ENCODE results near the gene CRX. TPM values are rescaled to one million over a fixed set of nuclear protein-coding genes. Genes with fewer than 3 reads are reported as not detected.

CRX gene
- total and polyA plus RNA-seq, 2 of the 13 experiments (the other 11 are each of a cell fraction or from before 2014, with no cell fraction given) = not detected

DNA sequence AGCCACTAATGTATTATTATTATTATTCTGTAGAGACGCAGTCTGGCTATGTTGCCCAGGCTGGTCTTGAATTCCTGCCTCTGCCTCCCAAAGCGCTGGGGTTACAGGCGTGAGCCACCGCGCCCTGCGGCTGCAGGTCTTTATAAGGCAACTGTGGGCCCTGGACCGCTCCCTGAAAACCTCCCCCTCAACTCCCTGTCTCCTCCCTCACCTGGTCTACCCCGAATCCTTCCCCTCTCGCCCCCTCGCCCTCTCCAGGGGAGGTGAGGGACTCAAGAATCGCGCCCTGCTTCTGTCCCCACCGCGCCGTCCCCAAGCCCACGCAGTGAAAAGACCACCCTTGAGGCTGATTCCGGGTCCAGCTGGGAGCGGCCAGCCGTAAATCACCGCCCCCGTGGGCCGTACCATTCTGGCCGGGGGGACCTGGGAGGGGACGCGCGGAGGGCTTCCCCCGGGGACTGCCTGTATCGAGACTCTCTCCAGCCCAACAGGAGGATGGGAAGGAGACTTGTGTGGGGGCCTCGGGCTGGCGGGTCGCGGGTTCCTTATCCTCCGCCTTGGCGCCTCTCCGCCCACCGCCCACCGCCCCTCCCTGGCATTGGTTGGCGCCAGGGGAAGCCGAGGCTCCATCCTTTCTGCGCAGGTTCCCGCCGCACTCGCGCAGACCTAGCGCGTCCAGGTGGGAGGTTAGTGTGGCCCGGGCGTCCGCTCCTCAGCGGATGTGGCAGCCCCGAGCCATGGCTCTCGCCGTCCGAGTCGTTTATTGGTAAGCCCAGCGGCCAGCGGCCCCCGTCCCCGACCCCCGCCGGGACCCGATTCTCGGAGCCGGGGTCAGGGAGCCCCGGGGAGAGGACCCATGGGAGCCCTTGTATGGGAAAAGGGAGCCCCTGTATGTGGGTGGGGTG, 43.4 kb upstream of the CRX start, which contains the start of gene SELENOW (continued):
- TF ChIP-seq, protein P1, sequence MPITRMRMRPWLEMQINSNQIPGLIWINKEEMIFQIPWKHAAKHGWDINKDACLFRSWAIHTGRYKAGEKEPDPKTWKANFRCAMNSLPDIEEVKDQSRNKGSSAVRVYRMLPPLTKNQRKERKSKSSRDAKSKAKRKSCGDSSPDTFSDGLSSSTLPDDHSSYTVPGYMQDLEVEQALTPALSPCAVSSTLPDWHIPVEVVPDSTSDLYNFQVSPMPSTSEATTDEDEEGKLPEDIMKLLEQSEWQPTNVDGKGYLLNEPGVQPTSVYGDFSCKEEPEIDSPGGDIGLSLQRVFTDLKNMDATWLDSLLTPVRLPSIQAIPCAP (CRISPR knock-in tag; IDR thresholded peaks at IDR 0.05; ENCODE audit: low read depth) = no peak
- TF ChIP-seq ZNF720 (CRISPR knock-in tag; IDR thresholded peaks at IDR 0.05) (no peak), SNRNP70 (IDR thresholded peaks at IDR 0.05; ENCODE audit: low read depth, low read length) (no peak), PPARG (CRISPR knock-in tag; conservative IDR thresholded peaks at IDR 0.05) (no peak), NR1H2 (CRISPR knock-in tag; IDR thresholded peaks at IDR 0.05; ENCODE audit: borderline replicate concordance, low read depth) (no peak), ZNF207 (IDR thresholded peaks at IDR 0.05; ENCODE audit: borderline replicate concordance) (no peak), ZBTB8A (CRISPR knock-in tag; IDR thresholded peaks at IDR 0.05; ENCODE audit: borderline replicate concordance, low read depth) (no peak), SP5 (CRISPR knock-in tag; IDR thresholded peaks at IDR 0.05; ENCODE audit: borderline replicate concordance, low read depth) (peak; percentile 66), ZNF274 (CRISPR knock-in tag; IDR thresholded peaks at IDR 0.05) (peak; percentile 56; the same call in 1 of the 2 replicates), HDAC6 (IDR thresholded peaks at IDR 0.05; ENCODE audit: low read depth, low read length) (no peak), NFYB (CRISPR knock-in tag; IDR thresholded peaks at IDR 0.05) (no peak), MEIS1 (CRISPR knock-in tag; IDR thresholded peaks at IDR 0.05; ENCODE audit: borderline replicate concordance) (peak; percentile 56; the same call in 1 of the 2 replicates), NFIC (IDR thresholded peaks at IDR 0.05; ENCODE audit: low read length) (no peak), FOXC1 (CRISPR knock-in tag; IDR thresholded peaks at IDR 0.05; ENCODE audit: borderline replicate concordance) (peak; percentile 46; the same call in 1 of the 2 replicates)
- TF ChIP-seq, protein P2, sequence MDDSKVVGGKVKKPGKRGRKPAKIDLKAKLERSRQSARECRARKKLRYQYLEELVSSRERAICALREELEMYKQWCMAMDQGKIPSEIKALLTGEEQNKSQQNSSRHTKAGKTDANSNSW (CRISPR knock-in tag; IDR thresholded peaks at IDR 0.05; ENCODE audit: borderline replicate concordance) = 0 out of 2 replicates have a peak, but pooled peaks have one; percentile 59
- TF ChIP-seq, protein P3, sequence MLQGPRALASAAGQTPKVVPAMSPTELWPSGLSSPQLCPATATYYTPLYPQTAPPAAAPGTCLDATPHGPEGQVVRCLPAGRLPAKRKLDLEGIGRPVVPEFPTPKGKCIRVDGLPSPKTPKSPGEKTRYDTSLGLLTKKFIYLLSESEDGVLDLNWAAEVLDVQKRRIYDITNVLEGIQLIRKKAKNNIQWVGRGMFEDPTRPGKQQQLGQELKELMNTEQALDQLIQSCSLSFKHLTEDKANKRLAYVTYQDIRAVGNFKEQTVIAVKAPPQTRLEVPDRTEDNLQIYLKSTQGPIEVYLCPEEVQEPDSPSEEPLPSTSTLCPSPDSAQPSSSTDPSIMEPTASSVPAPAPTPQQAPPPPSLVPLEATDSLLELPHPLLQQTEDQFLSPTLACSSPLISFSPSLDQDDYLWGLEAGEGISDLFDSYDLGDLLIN (CRISPR knock-in tag; IDR thresholded peaks at IDR 0.05; ENCODE audit: borderline replicate concordance) = no peak
- TF ChIP-seq, protein P4, sequence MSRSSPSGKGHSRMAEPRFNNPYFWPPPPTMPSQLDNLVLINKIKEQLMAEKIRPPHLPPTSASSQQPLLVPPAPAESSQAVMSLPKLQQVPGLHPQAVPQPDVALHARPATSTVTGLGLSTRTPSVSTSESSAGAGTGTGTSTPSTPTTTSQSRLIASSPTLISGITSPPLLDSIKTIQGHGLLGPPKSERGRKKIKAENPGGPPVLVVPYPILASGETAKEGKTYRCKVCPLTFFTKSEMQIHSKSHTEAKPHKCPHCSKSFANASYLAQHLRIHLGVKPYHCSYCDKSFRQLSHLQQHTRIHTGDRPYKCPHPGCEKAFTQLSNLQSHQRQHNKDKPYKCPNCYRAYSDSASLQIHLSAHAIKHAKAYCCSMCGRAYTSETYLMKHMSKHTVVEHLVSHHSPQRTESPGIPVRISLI (CRISPR knock-in tag; IDR thresholded peaks at IDR 0.05; ENCODE audit: borderline replicate concordance) = no peak; the same call in 1 of the 2 replicates
- TF ChIP-seq, protein P5, sequence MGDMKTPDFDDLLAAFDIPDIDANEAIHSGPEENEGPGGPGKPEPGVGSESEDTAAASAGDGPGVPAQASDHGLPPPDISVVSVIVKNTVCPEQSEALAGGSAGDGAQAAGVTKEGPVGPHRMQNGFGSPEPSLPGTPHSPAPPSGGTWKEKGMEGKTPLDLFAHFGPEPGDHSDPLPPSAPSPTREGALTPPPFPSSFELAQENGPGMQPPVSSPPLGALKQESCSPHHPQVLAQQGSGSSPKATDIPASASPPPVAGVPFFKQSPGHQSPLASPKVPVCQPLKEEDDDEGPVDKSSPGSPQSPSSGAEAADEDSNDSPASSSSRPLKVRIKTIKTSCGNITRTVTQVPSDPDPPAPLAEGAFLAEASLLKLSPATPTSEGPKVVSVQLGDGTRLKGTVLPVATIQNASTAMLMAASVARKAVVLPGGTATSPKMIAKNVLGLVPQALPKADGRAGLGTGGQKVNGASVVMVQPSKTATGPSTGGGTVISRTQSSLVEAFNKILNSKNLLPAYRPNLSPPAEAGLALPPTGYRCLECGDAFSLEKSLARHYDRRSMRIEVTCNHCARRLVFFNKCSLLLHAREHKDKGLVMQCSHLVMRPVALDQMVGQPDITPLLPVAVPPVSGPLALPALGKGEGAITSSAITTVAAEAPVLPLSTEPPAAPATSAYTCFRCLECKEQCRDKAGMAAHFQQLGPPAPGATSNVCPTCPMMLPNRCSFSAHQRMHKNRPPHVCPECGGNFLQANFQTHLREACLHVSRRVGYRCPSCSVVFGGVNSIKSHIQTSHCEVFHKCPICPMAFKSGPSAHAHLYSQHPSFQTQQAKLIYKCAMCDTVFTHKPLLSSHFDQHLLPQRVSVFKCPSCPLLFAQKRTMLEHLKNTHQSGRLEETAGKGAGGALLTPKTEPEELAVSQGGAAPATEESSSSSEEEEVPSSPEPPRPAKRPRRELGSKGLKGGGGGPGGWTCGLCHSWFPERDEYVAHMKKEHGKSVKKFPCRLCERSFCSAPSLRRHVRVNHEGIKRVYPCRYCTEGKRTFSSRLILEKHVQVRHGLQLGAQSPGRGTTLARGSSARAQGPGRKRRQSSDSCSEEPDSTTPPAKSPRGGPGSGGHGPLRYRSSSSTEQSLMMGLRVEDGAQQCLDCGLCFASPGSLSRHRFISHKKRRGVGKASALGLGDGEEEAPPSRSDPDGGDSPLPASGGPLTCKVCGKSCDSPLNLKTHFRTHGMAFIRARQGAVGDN (CRISPR knock-in tag; IDR thresholded peaks at IDR 0.05) = peak; percentile 73
- TF ChIP-seq, protein P6, sequence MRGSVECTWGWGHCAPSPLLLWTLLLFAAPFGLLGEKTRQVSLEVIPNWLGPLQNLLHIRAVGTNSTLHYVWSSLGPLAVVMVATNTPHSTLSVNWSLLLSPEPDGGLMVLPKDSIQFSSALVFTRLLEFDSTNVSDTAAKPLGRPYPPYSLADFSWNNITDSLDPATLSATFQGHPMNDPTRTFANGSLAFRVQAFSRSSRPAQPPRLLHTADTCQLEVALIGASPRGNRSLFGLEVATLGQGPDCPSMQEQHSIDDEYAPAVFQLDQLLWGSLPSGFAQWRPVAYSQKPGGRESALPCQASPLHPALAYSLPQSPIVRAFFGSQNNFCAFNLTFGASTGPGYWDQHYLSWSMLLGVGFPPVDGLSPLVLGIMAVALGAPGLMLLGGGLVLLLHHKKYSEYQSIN (CRISPR knock-in tag; IDR thresholded peaks at IDR 0.05; ENCODE audit: borderline replicate concordance) = no peak

Measured in HepG2 (cell line).